Esophagus muscularis mucosa (tissue), 4 donors: ENCODE results near the gene ATG13. TPM values are rescaled to one million over a fixed set of nuclear protein-coding genes. Genes with fewer than 3 reads are reported as not detected.
A peak's percentile ranks its signal among the peaks of the same experiment; 100 is the strongest.
"Not testable (repeated sequence)": the region's sequence is repeated elsewhere in the genome, so short reads cannot be mapped to it uniquely, and the experiment has no call there.

Experiments
- DNase-seq: peaks from one replicate; pipeline ENCODE4 v3.0.0-alpha.2; 2017; ENCODE audit errors: extremely low spot score
- H3K27ac ChIP-seq, 4 donors: fragments of 200-600 bp; sonication (generic); replicated peaks in 1 of 4; 1 replicate in 3 of 4; 2 replicates in 1 of 4; pipeline ENCODE4 v1.5.1; 2016 to 2019; ENCODE audit warnings: mild to moderate bottlenecking in 1 of 4
- H3K27me3 ChIP-seq, 4 donors: fragments of 200-600 bp; sonication (generic); one replicate each; pipeline versions ENCODE4 v1.5.1 to v1.6.0; 2016 to 2019
- H3K36me3 ChIP-seq, 4 donors: fragments of 200-600 bp; sonication (generic); one replicate each; pipeline ENCODE4 v1.5.1; 2016 to 2019
- H3K4me1 ChIP-seq, 4 donors: fragments of 200-600 bp; sonication (generic); one replicate each; pipeline ENCODE4 v1.5.1; 2016 to 2019
- H3K4me3 ChIP-seq, 4 donors: fragments of 200-600 bp; sonication (generic); 1 replicate in 2 of 4; 2 replicates in 2 of 4; pipeline ENCODE4 v1.5.1; 2016 to 2019; ENCODE audit warnings: mild to moderate bottlenecking in 4 of 4, moderate library complexity in 1 of 4
- H3K9me3 ChIP-seq, 4 donors: fragments of 200-600 bp; sonication (generic); 1 replicate in 3 of 4; 2 replicates in 1 of 4; pipeline ENCODE4 v1.5.1; 2016 to 2019
- EP300 ChIP-seq: sonication (generic); formaldehyde crosslinking; IDR thresholded peaks from one replicate; pipeline ENCODE4 v1.6.1; 2017; ENCODE audit warnings: antibody characterized with exemption
- POLR2A ChIP-seq: fragments of 450-650 bp; IDR thresholded peaks from one replicate; pipeline ENCODE4 v1.6.1; 2017; ENCODE audit warnings: antibody characterized with exemption, moderate library complexity, mild to moderate bottlenecking, low read depth
- POLR2AphosphoS5 ChIP-seq, 2 donors: sonication (generic); formaldehyde crosslinking; IDR thresholded peaks; one replicate each; pipeline ENCODE4 v1.6.1; 2017; ENCODE audit warnings: antibody characterized with exemption in 2 of 2
- WGBS: methylation state at CpG from one replicate; pipeline ENCODE4 v1.1.5; 2018; 5-methylcytosine and 5-hydroxymethylcytosine counted together
- intact Hi-C: fragments of 100-400 bp; cut with DNase I; formaldehyde crosslinking; loops from one replicate; pipeline ENCODE4 v1.15.1; 2023
- total RNA-seq, 4 donors: library from RNA; depleted of rRNA; stranded (reverse); fragments of >200 nt; gene quantifications; one replicate each; pipeline versions ENCODE4 v1.1.0 to v1.2.1, GENCODE V29; 2016
- TF ChIP-seq, protein P1 (sequence below), 3 experiments: fragments of 200-600 bp in 2 of 3; fragments of 450-650 bp in 1 of 3; sonication (generic) in 2 of 3; IDR thresholded peaks; one replicate each; pipeline ENCODE4 v1.5.1; 2017 to 2019; ENCODE audit warnings: antibody characterized with exemption in 3 of 3, mild to moderate bottlenecking in 2 of 3, moderate library complexity in 1 of 3

The ATG13 gene
- total RNA-seq, 4 donors from 2014 or later: 68.7 to 74.3 (median 72.1) TPM

DNA sequence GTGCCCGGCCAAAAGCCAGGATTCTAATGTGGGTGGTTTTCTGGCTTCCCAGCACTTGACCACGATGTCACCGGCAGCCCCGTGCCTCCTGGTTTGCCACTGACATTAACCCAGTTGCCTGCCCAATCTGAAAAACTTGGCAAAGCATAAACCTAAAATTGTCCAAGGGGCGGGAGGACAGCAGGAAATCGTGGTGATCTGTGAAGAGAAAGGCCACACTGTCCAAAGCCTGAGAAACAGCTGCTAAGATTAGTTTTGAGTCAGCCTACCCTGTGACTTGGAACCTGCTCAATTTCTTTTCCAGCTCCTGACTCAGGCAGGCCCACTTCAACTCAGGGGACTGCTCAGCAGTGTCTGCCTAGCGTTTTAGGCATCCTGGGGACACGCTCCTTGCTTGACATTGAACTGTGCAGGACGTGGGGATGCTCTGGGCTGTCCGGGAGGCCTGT lies 93.5 kb downstream of the ATG13 start:
- TF ChIP-seq, protein P1, sequence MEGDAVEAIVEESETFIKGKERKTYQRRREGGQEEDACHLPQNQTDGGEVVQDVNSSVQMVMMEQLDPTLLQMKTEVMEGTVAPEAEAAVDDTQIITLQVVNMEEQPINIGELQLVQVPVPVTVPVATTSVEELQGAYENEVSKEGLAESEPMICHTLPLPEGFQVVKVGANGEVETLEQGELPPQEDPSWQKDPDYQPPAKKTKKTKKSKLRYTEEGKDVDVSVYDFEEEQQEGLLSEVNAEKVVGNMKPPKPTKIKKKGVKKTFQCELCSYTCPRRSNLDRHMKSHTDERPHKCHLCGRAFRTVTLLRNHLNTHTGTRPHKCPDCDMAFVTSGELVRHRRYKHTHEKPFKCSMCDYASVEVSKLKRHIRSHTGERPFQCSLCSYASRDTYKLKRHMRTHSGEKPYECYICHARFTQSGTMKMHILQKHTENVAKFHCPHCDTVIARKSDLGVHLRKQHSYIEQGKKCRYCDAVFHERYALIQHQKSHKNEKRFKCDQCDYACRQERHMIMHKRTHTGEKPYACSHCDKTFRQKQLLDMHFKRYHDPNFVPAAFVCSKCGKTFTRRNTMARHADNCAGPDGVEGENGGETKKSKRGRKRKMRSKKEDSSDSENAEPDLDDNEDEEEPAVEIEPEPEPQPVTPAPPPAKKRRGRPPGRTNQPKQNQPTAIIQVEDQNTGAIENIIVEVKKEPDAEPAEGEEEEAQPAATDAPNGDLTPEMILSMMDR (IDR thresholded peaks at IDR 0.05): no peak
- TF ChIP-seq EP300 (no peak), POLR2A (no peak), POLR2AphosphoS5 (IDR thresholded peaks at IDR 0.05) (peak; percentile 56 to 68)
- H3K36me3 ChIP-seq: peaks cover 8 to 29% (median 23%) of the 10 kb centered on the region in 4 donors
- no peaks in the 10 kb centered on the region for H3K27me3 ChIP-seq
- no peak for DNase-seq
- intact Hi-C loops: no loop called here
- H3K4me1 ChIP-seq: peaks cover 9 to 19% (median 16%) of the 10 kb centered on the region in 4 donors
- no peak overlapping the region for H3K4me3 ChIP-seq
- WGBS: 19% methylated on average over 7 of the region's 10 CpGs
- no peaks in the 10 kb centered on the region for H3K9me3 ChIP-seq
- H3K27ac ChIP-seq: peak overlapping the region; percentile 62 to 81 (median 76)

DNA sequence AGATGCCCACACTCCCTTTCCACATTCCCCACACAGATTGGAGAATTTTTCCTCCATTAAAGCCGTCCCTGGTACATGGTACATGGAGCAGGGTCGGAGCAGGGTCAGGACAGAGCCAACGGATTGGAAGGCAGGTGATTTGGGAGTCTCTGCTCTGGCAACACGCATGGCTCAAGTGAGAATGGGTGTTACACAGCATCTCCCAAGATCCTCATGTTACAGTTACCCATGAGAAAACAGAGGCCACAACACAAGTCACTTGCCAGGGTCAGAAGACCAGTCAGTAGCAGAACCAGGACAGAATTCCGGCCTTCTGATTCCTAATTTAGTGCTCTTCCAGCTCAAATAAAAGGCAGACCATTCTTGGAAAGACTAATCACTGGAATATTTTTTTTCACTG lies 94.0 kb downstream of the ATG13 start:
- TF ChIP-seq, protein P1 (IDR thresholded peaks at IDR 0.05): no peak
- TF ChIP-seq EP300 (no peak), POLR2AphosphoS5 (IDR thresholded peaks at IDR 0.05) (no peak), POLR2A (no peak)
- Histone ChIP-seq H3K4me1 (peaks cover 9 to 19% (median 16%) of the 10 kb centered on the region in 4 donors), H3K36me3 (peaks cover 4 to 24% (median 18%) of the 10 kb centered on the region in 4 donors), H3K27me3 (no peaks in the 10 kb centered on the region), H3K27ac (peak overlapping the region; percentile 62 to 81 (median 76)), H3K9me3 (no peaks in the 10 kb centered on the region), H3K4me3 (no peak overlapping the region)
- no peak for DNase-seq
- WGBS: 75% methylated on average over 3 of the region's 5 CpGs
- intact Hi-C loops: no loop called here

DNA sequence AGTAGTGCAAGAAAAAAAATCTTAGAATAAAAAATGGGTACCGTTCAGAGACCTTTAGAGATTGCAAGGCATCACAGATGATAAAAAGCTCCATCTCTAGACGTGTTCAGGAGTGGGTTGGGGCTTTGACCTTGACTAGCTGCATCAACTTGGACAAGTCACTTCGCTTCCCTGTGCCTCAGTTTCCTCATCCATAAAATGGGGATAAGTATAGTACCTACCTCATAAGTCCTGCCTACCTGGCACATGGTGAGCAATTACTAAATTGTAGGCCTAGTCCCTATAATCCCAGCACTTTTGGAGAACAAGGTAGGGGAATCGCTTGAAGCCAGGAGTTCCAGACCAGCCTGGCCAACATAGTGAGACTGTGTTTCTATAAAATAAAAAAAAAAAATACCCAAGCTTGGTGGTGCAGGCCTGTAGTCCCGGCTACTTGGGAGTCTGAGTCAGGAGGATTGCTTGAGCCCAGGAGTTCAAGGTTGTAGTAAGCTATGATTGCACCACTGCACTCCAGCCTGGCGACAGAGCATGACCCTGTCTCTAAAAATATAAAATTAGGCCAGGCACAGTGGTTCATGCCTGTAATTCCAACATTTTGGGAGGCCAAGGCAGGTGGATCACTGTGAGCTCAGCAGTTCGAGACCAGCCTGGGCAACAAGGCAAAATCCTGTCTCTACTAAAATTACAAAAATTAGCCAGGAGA lies 95.7 kb downstream of the ATG13 start:
- DNase-seq: no peak
- H3K4me3 ChIP-seq: no peak overlapping the region
- peaks cover 9 to 19% (median 16%) of the 10 kb centered on the region in 4 donors for H3K4me1 ChIP-seq
- peaks cover 0 to 7% (median 3%) of the 10 kb centered on the region in 4 donors for H3K36me3 ChIP-seq
- no peaks in the 10 kb centered on the region for H3K9me3 ChIP-seq
- intact Hi-C loops: no loop called here
- H3K27ac ChIP-seq: no peak overlapping the region
- WGBS: 93% methylated on average over 7 of the region's 7 CpGs
- TF ChIP-seq, protein P1 (IDR thresholded peaks at IDR 0.05): no peak
- TF ChIP-seq EP300 (no peak), POLR2A (no peak), POLR2AphosphoS5 (IDR thresholded peaks at IDR 0.05) (no peak)
- no peaks in the 10 kb centered on the region for H3K27me3 ChIP-seq

DNA sequence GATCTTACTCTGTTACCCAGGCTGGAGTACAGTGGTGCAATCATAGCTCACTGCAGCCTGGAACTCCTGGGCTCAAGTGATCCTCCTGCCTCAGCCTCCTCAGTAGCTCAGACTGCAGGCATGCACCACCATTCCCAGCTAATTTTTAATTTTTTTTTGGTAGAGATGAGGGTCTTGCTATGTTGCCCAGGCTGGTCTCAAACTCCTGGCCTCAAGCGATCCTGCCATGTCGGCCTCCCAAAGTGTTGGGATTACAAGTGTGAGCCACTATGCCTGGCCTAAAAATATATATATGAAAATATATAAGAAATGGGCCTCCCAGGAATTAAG lies 100.4 kb downstream of the ATG13 start:
- H3K27ac ChIP-seq, H3K36me3 ChIP-seq, H3K9me3 ChIP-seq, H3K4me3 ChIP-seq, H3K27me3 ChIP-seq, H3K4me1 ChIP-seq, DNase-seq, intact Hi-C loops: not testable (repeated sequence)
- WGBS: 95% methylated on average over 2 of the region's 2 CpGs

DNA sequence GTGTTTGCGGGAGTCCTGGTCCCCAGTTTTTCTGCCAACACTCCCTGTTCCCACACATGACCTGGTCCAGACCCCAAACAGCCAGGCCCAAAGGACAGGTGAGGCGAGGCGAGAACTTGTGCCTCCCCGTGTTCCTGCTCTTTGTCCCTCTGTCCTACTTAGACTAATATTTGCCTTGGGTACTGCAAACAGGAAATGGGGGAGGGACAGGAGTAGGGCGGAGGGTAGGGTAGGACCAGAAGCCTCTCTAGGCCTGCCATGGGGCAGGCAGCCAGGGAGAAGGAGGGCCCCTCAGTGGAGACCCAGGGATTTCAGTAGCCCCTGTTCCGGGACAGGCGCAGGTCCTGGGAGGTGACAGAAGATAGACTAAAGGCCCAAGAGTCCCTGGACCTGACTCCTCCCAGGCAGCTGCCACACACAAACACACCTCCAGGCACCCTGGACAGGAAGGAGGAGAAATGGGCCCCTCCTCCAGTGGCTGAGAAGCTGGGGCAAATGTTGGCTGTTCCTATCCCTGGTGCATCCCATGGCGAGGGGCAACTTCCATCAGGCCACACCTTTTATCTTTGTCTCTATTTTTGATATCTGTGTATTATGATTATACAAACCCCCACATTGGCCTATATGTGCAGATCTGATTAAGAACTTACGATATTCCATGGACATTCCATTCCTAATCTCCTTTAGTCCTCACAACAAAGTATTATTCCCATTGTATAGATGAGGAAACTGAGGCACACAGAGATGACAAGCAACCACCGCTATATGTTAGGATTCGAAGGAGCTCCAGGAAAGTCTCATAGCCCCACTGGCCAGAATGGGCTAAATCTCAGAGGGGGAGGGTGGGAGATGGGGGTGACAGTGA lies 101.0 kb downstream of the ATG13 start:
- Histone ChIP-seq H3K4me3 (no peak overlapping the region), H3K4me1 (no peaks in the 10 kb centered on the region), H3K36me3 (no peaks in the 10 kb centered on the region), H3K27ac (no peak overlapping the region), H3K27me3 (no peaks in the 10 kb centered on the region), H3K9me3 (no peaks in the 10 kb centered on the region)
- WGBS: 87% methylated on average over 11 of the region's 11 CpGs
- intact Hi-C loops: no loop called here
- DNase-seq: no peak
- TF ChIP-seq POLR2A (no peak), EP300 (no peak), POLR2AphosphoS5 (IDR thresholded peaks at IDR 0.05) (no peak)
- TF ChIP-seq, protein P1 (IDR thresholded peaks at IDR 0.05): no peak
